CD4-positive, CD25-positive, alpha-beta regulatory T cell (primary cell): Measurements from ENCODE around the gene UBXN4. TPM values are rescaled to one million over a fixed set of nuclear protein-coding genes. Genes with fewer than 3 reads are reported as not detected.

Experiments
- ATAC-seq, 2 donors: fragments of 150-1000 bp; cut with Tn5 transposase; one replicate each; pipeline ENCODE4 v1.10.0; 2021; ENCODE audit warnings: low read depth in 2 of 2, moderate number of reproducible peaks in 2 of 2, moderate library complexity in 1 of 2
- DNase-seq, 3 donors: peaks; one replicate each; pipeline versions ENCODE4 v3.0.0 to v3.0.0-alpha.2; 2012 to 2022; ENCODE audit warnings: mixed read lengths in 1 of 3
- H3K27ac ChIP-seq: one replicate; pipeline ENCODE4 v1.7.0; 2013; ENCODE audit warnings: mild to moderate bottlenecking, low read length; ENCODE audit not compliant: insufficient read depth, poor library complexity, severe bottlenecking
- H3K27me3 ChIP-seq: one replicate; pipeline ENCODE4 v1.7.0; 2013; ENCODE audit warnings: low read length; ENCODE audit not compliant: control insufficient read depth, insufficient read depth
- H3K36me3 ChIP-seq: one replicate; pipeline ENCODE4 v1.7.0; 2013; ENCODE audit warnings: mild to moderate bottlenecking, low read length, moderate library complexity; ENCODE audit not compliant: control insufficient read depth, insufficient read depth
- H3K4me1 ChIP-seq: 2 replicates; pipeline ENCODE4 v1.7.0; 2013; ENCODE audit warnings: mild to moderate bottlenecking, low read length; ENCODE audit not compliant: insufficient read depth, control insufficient read depth, poor library complexity, severe bottlenecking
- H3K4me3 ChIP-seq: one replicate; pipeline ENCODE4 v1.7.0; 2013; ENCODE audit warnings: low read depth, mild to moderate bottlenecking, low read length, moderate library complexity
- H3K9me3 ChIP-seq, 2 experiments: 1 replicate in 1 of 2; 2 replicates in 1 of 2; pipeline ENCODE4 v1.7.0; 2013; ENCODE audit warnings: low read length in 2 of 2, mild to moderate bottlenecking in 1 of 2, moderate library complexity in 1 of 2; ENCODE audit not compliant: control insufficient read depth in 2 of 2
- H3K27ac Mint-ChIP-seq, 3 donors: one replicate each; pipeline ENCODE4 v1.8.0; 2020 to 2022; ENCODE audit warnings: mild to moderate bottlenecking in 3 of 3, mixed read lengths in 3 of 3, moderate library complexity in 2 of 3
- H3K27me3 Mint-ChIP-seq: one replicate; pipeline ENCODE4 v1.8.0; 2022; ENCODE audit warnings: mild to moderate bottlenecking, mixed read lengths
- H3K36me3 Mint-ChIP-seq: one replicate; pipeline ENCODE4 v1.8.0; 2020; ENCODE audit warnings: mixed read lengths
- H3K4me1 Mint-ChIP-seq, 4 donors: one replicate each; pipeline ENCODE4 v1.8.0; 2020 to 2022; ENCODE audit warnings: mixed read lengths in 4 of 4, mild to moderate bottlenecking in 1 of 4
- H3K4me3 Mint-ChIP-seq, 4 donors: one replicate each; pipeline ENCODE4 v1.8.0; 2020 to 2022; ENCODE audit warnings: mild to moderate bottlenecking in 4 of 4, mixed read lengths in 4 of 4, moderate library complexity in 3 of 4
- H3K9me3 Mint-ChIP-seq, 7 donors: one replicate each; pipeline ENCODE4 v1.8.0; 2020 to 2022; ENCODE audit warnings: mixed read lengths in 7 of 7, mild to moderate bottlenecking in 3 of 7, moderate library complexity in 2 of 7
- polyA plus RNA-seq, 4 donors: library from polyadenylated mRNA; unstranded; fragments of 300-500 nt; fragmentation: Illumina TruSeq; gene quantifications; one replicate each; pipeline ENCODE4 v1.2.3, GENCODE V29; 2021
- total RNA-seq: library from RNA; stranded (reverse); gene quantifications from one replicate; pipeline ENCODE4 v1.2.3, GENCODE V29; 2022

UBXN4 gene
- total and polyA plus RNA-seq, 5 donors from 2014 or later: 101 to 177 (median 131) TPM

GRCh38 chr2:135742325-135742757, 686 bp downstream of the UBXN4 start:
- Mint-ChIP-seq H3K4me3 (peak overlapping the region; percentile 96 to 98 (median 97)), H3K27me3 (no peaks in the 10 kb centered on the region), H3K9me3 (peaks cover 0 to 4% (median 1%) of the 10 kb centered on the region in 7 donors), H3K4me1 (peaks cover 23 to 46% (median 40%) of the 10 kb centered on the region in 4 donors), H3K36me3 (peaks cover 14% of the 10 kb centered on the region), H3K27ac (peak overlapping the region; percentile 92 to 99 (median 95))
- Histone ChIP-seq H3K4me1 (peaks cover 25% of the 10 kb centered on the region), H3K36me3 (peaks cover 2% of the 10 kb centered on the region), H3K9me3 (no peaks in the 10 kb centered on the region), H3K27ac (peak overlapping the region; percentile 97), H3K4me3 (peak overlapping the region; percentile 99), H3K27me3 (no peaks in the 10 kb centered on the region)
- peak in 1 of 2 donors; percentile 7 for ATAC-seq
- DNase-seq: peak; percentile 11 to 75 (median 56)

GRCh38 chr2:135743860-135744259, 2.2 kb downstream of the UBXN4 start:
- peak overlapping the region in 2 of 3 donors; percentile 12 to 52 for H3K27ac Mint-ChIP-seq
- peak overlapping the region; percentile 38 to 88 (median 66) for H3K4me3 Mint-ChIP-seq
- DNase-seq: no peak
- peaks cover 18% of the 10 kb centered on the region for H3K36me3 Mint-ChIP-seq
- H3K9me3 Mint-ChIP-seq: peaks cover 0 to 4% (median 0%) of the 10 kb centered on the region in 7 donors
- Histone ChIP-seq H3K4me1 (peaks cover 25% of the 10 kb centered on the region), H3K27me3 (no peaks in the 10 kb centered on the region), H3K9me3 (no peaks in the 10 kb centered on the region), H3K4me3 (peak overlapping the region; percentile 99), H3K36me3 (peaks cover 15% of the 10 kb centered on the region), H3K27ac (peak overlapping the region; percentile 97)
- no peak for ATAC-seq
- H3K27me3 Mint-ChIP-seq: no peaks in the 10 kb centered on the region
- peaks cover 23 to 53% (median 46%) of the 10 kb centered on the region in 4 donors for H3K4me1 Mint-ChIP-seq

GRCh38 chr2:135744760-135745314, 3.2 kb downstream of the UBXN4 start:
- Mint-ChIP-seq H3K36me3 (peaks cover 28% of the 10 kb centered on the region), H3K27ac (peak overlapping the region in 1 of 3 donors; percentile 4), H3K4me1 (peaks cover 28 to 59% (median 49%) of the 10 kb centered on the region in 4 donors), H3K4me3 (peak overlapping the region; percentile 38 to 87 (median 66)), H3K9me3 (peaks cover 0 to 4% (median 0%) of the 10 kb centered on the region in 7 donors), H3K27me3 (no peaks in the 10 kb centered on the region)
- no peak overlapping the region for H3K27ac ChIP-seq
- DNase-seq: peak in 1 of 3 donors; percentile 47
- H3K4me3 ChIP-seq: peak overlapping the region; percentile 5
- no peak for ATAC-seq
- H3K4me1 ChIP-seq: peaks cover 26% of the 10 kb centered on the region
- no peaks in the 10 kb centered on the region for H3K9me3 ChIP-seq
- H3K27me3 ChIP-seq: no peaks in the 10 kb centered on the region
- peaks cover 25% of the 10 kb centered on the region for H3K36me3 ChIP-seq

GRCh38 chr2:135745545-135745944, 3.9 kb downstream of the UBXN4 start:
- H3K27me3 ChIP-seq: no peaks in the 10 kb centered on the region
- peaks cover 0 to 4% (median 0%) of the 10 kb centered on the region in 7 donors for H3K9me3 Mint-ChIP-seq
- H3K4me1 ChIP-seq: peaks cover 29% of the 10 kb centered on the region
- H3K9me3 ChIP-seq: no peaks in the 10 kb centered on the region
- H3K36me3 Mint-ChIP-seq: peaks cover 28% of the 10 kb centered on the region
- H3K4me1 Mint-ChIP-seq: peaks cover 30 to 60% (median 51%) of the 10 kb centered on the region in 4 donors
- H3K4me3 Mint-ChIP-seq: peak overlapping the region in 1 of 4 donors; percentile 38
- H3K27ac ChIP-seq: no peak overlapping the region
- DNase-seq: no peak
- peak overlapping the region; percentile 4 for H3K4me3 ChIP-seq
- ATAC-seq: no peak
- H3K36me3 ChIP-seq: peaks cover 28% of the 10 kb centered on the region
- no peaks in the 10 kb centered on the region for H3K27me3 Mint-ChIP-seq
- H3K27ac Mint-ChIP-seq: no peak overlapping the region

- DNase-seq (no peak), ATAC-seq (no peak)
- Mint-ChIP-seq H3K4me3 (no peak overlapping the region), H3K27ac (no peak overlapping the region), H3K9me3 (peaks cover 0 to 11% (median 6%) of the 10 kb centered on the region in 7 donors), H3K36me3 (peaks cover 44% of the 10 kb centered on the region), H3K4me1 (peaks cover 0 to 8% (median 2%) of the 10 kb centered on the region in 4 donors), H3K27me3 (no peaks in the 10 kb centered on the region)
- H3K36me3 ChIP-seq: peaks cover 66% of the 10 kb centered on the region
- H3K27me3 ChIP-seq: no peaks in the 10 kb centered on the region
- no peak overlapping the region for H3K27ac ChIP-seq
- H3K4me3 ChIP-seq: no peak overlapping the region
- H3K9me3 ChIP-seq: peaks cover 12 to 14% of the 10 kb centered on the region in 2 experiments
- no peaks in the 10 kb centered on the region for H3K4me1 ChIP-seq
These were observed 13.9 kb downstream of the UBXN4 start for GRCh38 chr2:135755573-135755972.

- Histone ChIP-seq H3K27ac (no peak overlapping the region), H3K4me3 (no peak overlapping the region), H3K4me1 (no peaks in the 10 kb centered on the region), H3K27me3 (no peaks in the 10 kb centered on the region), H3K9me3 (peaks cover 12 to 14% of the 10 kb centered on the region in 2 experiments), H3K36me3 (peaks cover 73% of the 10 kb centered on the region)
- Mint-ChIP-seq H3K4me1 (peaks cover 0 to 8% (median 4%) of the 10 kb centered on the region in 4 donors), H3K36me3 (peaks cover 49% of the 10 kb centered on the region), H3K27me3 (no peaks in the 10 kb centered on the region), H3K27ac (peak overlapping the region in 1 of 3 donors; percentile 62), H3K9me3 (peaks cover 0 to 11% (median 6%) of the 10 kb centered on the region in 7 donors), H3K4me3 (no peak overlapping the region)
- no peak for ATAC-seq
- no peak for DNase-seq
These were observed 15.0 kb downstream of the UBXN4 start for GRCh38 chr2:135756692-135757091.

- Mint-ChIP-seq H3K9me3 (peaks cover 0 to 4% (median under 1%) of the 10 kb centered on the region in 7 donors), H3K4me1 (peaks cover 6 to 11% (median 9%) of the 10 kb centered on the region in 4 donors), H3K36me3 (peaks cover 44% of the 10 kb centered on the region), H3K27ac (peak overlapping the region in 1 of 3 donors; percentile 73), H3K4me3 (no peak overlapping the region), H3K27me3 (no peaks in the 10 kb centered on the region)
- H3K4me3 ChIP-seq: no peak overlapping the region
- H3K9me3 ChIP-seq: peaks cover under 1 to 6% of the 10 kb centered on the region in 2 experiments
- no peak overlapping the region for H3K27ac ChIP-seq
- H3K36me3 ChIP-seq: peaks cover 79% of the 10 kb centered on the region
- H3K27me3 ChIP-seq: no peaks in the 10 kb centered on the region
- H3K4me1 ChIP-seq: no peaks in the 10 kb centered on the region
- no peak for DNase-seq
- no peak for ATAC-seq
These were observed 20.4 kb downstream of the UBXN4 start for GRCh38 chr2:135762022-135762421.
